Panc1 (cell line): ENCODE measurements around the gene IFIT5.

Experiments used
- POLR2AphosphoS5 ChIP-seq: IDR thresholded peaks from 2 replicates; pipeline ENCODE4 v1.6.1; 2012; ENCODE audit warnings: mild to moderate bottlenecking, low read depth, low read length, moderate library complexity
- TF ChIP-seq, protein P1 (sequence below): fragments of 450-650 bp; IDR thresholded peaks from 2 replicates; pipeline ENCODE4 v1.5.1; 2017; ENCODE audit warnings: mild to moderate bottlenecking

DNA sequence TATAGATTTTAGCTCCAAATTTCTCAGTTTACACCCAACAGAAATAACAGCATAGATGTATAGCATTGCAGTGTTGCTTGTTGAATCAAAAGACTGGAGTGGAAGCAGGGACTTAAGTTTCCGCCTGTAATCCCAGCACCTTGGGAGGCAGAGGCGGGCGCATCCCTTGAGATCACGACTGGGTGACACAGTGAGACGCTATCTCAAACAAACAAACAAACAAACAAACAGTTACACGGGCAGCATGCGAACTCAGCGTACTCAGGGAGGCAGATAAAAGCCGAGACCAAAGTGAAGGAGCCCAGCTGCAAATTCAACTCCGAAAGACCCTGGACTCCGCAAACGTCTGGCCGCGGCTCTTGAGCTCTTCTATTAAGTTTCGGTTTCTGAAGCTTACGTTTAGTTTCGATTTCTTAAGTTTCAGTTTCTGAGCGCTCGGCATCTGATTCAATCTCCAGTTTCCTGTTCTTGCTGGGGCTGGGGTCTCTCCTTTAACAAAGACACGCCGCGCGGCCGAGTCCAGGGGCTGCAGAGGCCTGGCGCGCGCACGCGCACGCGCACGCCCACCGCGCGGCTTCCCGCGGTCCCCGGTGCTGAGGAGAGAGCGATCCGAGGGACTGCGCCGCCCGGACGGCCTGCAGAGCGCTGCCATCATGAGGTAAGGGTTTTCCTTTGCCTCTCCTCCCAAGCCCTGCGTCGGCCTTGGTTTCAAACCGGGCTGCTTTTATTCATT lies at the start of gene IFIT5:
- TF ChIP-seq, protein P1, sequence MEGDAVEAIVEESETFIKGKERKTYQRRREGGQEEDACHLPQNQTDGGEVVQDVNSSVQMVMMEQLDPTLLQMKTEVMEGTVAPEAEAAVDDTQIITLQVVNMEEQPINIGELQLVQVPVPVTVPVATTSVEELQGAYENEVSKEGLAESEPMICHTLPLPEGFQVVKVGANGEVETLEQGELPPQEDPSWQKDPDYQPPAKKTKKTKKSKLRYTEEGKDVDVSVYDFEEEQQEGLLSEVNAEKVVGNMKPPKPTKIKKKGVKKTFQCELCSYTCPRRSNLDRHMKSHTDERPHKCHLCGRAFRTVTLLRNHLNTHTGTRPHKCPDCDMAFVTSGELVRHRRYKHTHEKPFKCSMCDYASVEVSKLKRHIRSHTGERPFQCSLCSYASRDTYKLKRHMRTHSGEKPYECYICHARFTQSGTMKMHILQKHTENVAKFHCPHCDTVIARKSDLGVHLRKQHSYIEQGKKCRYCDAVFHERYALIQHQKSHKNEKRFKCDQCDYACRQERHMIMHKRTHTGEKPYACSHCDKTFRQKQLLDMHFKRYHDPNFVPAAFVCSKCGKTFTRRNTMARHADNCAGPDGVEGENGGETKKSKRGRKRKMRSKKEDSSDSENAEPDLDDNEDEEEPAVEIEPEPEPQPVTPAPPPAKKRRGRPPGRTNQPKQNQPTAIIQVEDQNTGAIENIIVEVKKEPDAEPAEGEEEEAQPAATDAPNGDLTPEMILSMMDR = no peak
- TF ChIP-seq POLR2AphosphoS5 = peak; percentile 51
